Fibroblast of the aortic adventitia (primary cell): ENCODE results near the gene C10orf90. TPM values are rescaled to one million over a fixed set of nuclear protein-coding genes. Genes with fewer than 3 reads are reported as not detected.

Experiments used
- DNase-seq: peaks from one replicate; pipeline ENCODE4 v3.0.0-alpha.2; 2010; ENCODE audit warnings: low read depth
- H3K4me3 ChIP-seq: 2 replicates; pipeline ENCODE4 v1.5.1; 2011; ENCODE audit warnings: low read depth, mild to moderate bottlenecking, control low read depth, low read length, moderate library complexity
- CTCF ChIP-seq: IDR thresholded peaks from 2 replicates; pipeline ENCODE4 v1.5.1; 2011; ENCODE audit warnings: mild to moderate bottlenecking, low read length, control low read depth, inconsistent platforms; ENCODE audit not compliant: insufficient read depth
- total RNA-seq: library from RNA; depleted of rRNA; stranded (reverse); fragments of >200 nt; gene quantifications from 2 replicates; pipeline ENCODE4 v1.2.3, GENCODE V29; 2012; ENCODE audit warnings: low replicate concordance

C10orf90 gene
- total RNA-seq, 1 donor: 1.1 TPM

GRCh38 chr10:126611303-126611702 is 59.2 kb downstream of the C10orf90 start:
- DNase-seq: no peak
- TF ChIP-seq CTCF: no peak
- H3K4me3 ChIP-seq: no peak overlapping the region

GRCh38 chr10:126609566-126609965 is 60.9 kb downstream of the C10orf90 start:
- no peak for DNase-seq
- no peak overlapping the region for H3K4me3 ChIP-seq
- TF ChIP-seq CTCF: no peak

DNA sequence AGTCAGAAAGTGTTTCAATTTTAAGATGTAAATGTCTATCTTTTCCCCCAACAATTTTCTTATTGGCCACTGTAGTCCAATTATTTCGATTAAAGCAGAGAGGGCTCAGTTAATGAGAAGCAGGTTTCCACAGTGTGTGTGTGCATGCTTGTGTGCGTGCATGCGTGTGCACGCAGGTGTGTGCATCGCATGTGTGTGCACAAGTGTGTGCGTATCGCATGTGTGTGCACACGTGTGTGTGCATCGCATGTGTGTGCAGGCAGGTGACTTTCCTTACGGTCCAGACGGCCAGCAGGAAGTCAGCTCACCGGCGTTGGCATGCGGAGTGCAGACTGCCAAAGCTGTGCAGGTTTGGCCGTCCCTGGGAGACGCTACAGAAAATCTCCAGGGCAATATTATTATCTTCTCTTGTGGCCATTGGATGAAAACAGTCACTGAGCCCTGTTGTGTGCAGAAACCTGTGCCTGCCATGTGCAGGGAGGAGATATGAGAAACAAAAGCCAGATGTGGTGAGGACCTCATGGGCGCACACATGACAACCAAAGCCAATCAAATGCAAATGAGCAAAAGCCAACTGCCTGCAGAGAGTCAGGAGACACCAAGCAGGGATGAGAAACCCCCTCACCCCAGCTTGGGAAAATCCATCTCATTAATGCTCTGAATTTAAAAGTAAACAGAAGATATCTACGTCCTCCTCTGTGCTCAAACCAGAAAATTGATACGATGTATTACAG is 70.4 kb downstream of the C10orf90 start:
- TF ChIP-seq CTCF: no peak
- no peak for DNase-seq
- H3K4me3 ChIP-seq: no peak overlapping the region

DNA sequence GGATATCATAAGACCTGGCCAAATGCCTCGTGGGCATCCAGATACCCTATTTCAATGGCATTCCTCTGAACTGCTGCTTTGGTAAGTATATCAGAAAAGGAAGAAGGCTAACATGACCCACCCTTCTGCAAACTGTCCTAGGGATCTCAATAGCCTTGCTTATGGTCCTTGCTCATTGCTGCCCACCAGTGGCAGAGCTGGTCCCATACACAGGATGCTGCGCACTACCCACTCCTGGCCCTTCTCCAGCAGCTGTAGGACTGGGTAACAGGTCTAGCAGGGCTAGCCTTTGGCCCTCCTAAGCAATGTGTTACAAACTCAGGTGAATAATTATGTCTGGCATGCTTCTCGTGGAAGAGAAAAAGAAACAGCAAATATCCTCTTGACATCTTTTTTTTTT is 72.5 kb downstream of the C10orf90 start:
- H3K4me3 ChIP-seq: no peak overlapping the region
- peak; percentile 47 for DNase-seq
- TF ChIP-seq CTCF: peak; percentile 64

DNA sequence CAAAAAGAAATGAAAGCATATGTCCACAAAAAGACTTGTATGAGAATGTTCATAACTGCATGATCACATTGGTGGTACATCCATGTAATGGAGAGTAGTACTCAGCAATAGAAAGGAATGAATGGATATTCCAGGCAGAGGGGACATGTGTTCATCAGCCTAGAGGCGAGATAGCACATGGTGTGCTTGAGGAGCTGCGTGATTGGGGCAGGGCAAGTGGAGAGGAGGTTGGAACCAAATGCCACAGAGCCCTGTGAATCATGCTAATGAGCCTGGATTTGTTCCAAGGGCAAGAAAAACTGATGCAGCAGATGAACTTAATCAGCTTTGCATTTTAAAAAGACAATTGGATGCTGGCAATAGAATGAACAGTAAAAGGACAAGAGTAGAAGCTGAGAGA is 73.3 kb downstream of the C10orf90 start:
- no peak overlapping the region for H3K4me3 ChIP-seq
- no peak for DNase-seq
- no peak for TF ChIP-seq CTCF

- H3K4me3 ChIP-seq: no peak overlapping the region
- TF ChIP-seq CTCF: no peak
- DNase-seq: no peak
Observed at GRCh38 chr10:126596472-126597016, 73.9 kb downstream of the C10orf90 start.
